OCI-LY3 (cell line): ENCODE data around the gene ASPN.

Source experiments
- H2AFZ ChIP-seq: fragments of 200-600, 300-600 bp; shearing (Covaris generic); 2 replicates; pipeline ENCODE4 v1.6.0; 2014; ENCODE audit warnings: antibody characterized with exemption, low read depth, low read length
- H3K27ac ChIP-seq: fragments of 200-600, 300-600 bp; sonication (generic); 2 replicates; pipeline ENCODE4 v1.5.1; 2014; ENCODE audit warnings: mild to moderate bottlenecking, low read length, moderate library complexity, mixed read lengths
- H3K27me3 ChIP-seq: fragments of 200-600, 300-600 bp; sonication (generic); 2 replicates; pipeline ENCODE4 v1.6.1; 2014; ENCODE audit warnings: low read depth, low read length, mixed read lengths
- H3K36me3 ChIP-seq: fragments of 200-600, 300-600 bp; sonication (generic); replicated peaks from 2 replicates; pipeline ENCODE3; 2014; ENCODE audit warnings: low read depth, low read length, mixed read lengths
- H3K4me1 ChIP-seq: fragments of 300-600, 200-600 bp; sonication (generic); 2 replicates; pipeline ENCODE4 v1.6.1; 2014; ENCODE audit warnings: low read length, mixed read lengths
- H3K4me2 ChIP-seq: fragments of 200-600, 300-600 bp; sonication (generic); 2 replicates; pipeline ENCODE4 v1.6.1; 2014; ENCODE audit warnings: low read length, mixed read lengths
- H3K4me3 ChIP-seq: fragments of 300-600, 200-600 bp; sonication (generic); 2 replicates; pipeline ENCODE4 v1.5.1; 2014; ENCODE audit warnings: antibody characterized with exemption, mild to moderate bottlenecking, low read length, moderate library complexity
- H3K79me2 ChIP-seq: fragments of 300-600, 200-600 bp; shearing (Covaris generic); 2 replicates; pipeline ENCODE4 v1.6.1; 2014; ENCODE audit warnings: mild to moderate bottlenecking, low read length, mixed read lengths
- H3K9ac ChIP-seq: fragments of 300-600, 200-600 bp; shearing (Covaris generic); 2 replicates; pipeline ENCODE4 v1.6.0; 2014; ENCODE audit warnings: mild to moderate bottlenecking, low read length, moderate library complexity
- H3K9me3 ChIP-seq: fragments of 200-600, 300-600 bp; shearing (Covaris generic); 2 replicates; pipeline ENCODE4 v1.6.1; 2014; ENCODE audit warnings: low read length, mixed read lengths; ENCODE audit not compliant: insufficient read depth
- H4K20me1 ChIP-seq: fragments of 200-600, 300-600 bp; sonication (generic); 2 replicates; pipeline ENCODE4 v1.6.1; 2016; ENCODE audit warnings: low read length, mixed read lengths; ENCODE audit not compliant: insufficient read depth
- EZH2phosphoT487 ChIP-seq: fragments of 200-600 bp; shearing (Covaris generic); IDR thresholded peaks from 2 replicates; pipeline ENCODE4 v1.6.1; 2018; ENCODE audit warnings: antibody characterized with exemption, mixed run types, low read depth
- TF ChIP-seq, protein P1 (sequence below): fragments of 200-600, 300-600 bp; sonication (generic); IDR thresholded peaks from 2 replicates; pipeline ENCODE4 v1.5.1; 2014; ENCODE audit warnings: antibody characterized with exemption, low read length, low read depth

Gene ASPN

DNA sequence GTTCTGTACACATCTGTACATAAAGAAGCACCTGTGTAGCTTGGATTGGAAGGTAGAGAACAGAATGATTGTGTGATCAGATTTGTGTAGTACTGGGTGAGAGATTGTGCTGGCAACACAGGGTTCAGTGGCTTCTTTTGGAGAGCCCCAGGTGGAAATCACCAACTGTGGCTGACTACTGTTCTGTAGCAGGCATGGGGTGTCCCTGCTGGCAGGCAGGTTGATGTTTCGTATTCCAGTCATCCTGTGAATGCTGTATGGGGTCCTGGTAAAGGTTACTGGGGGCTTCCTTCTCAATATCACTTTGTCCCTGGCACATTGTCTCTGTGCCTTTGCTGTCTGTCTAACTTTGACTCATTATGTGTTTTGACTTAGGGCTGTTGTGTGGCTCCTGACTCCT lies 5.3 kb downstream of the ASPN start:
- Histone ChIP-seq H3K9me3 (no peaks in the 10 kb centered on the region), H3K79me2 (no peaks in the 10 kb centered on the region), H3K36me3 (no peaks in the 10 kb centered on the region), H2AFZ (no peak overlapping the region), H3K4me2 (no peak overlapping the region), H3K4me3 (no peak overlapping the region), H3K4me1 (peaks cover 19% of the 10 kb centered on the region), H3K27me3 (no peaks in the 10 kb centered on the region), H3K9ac (no peak overlapping the region), H3K27ac (no peak overlapping the region), H4K20me1 (no peaks in the 10 kb centered on the region)
- no peak for TF ChIP-seq EZH2phosphoT487
- TF ChIP-seq, protein P1, sequence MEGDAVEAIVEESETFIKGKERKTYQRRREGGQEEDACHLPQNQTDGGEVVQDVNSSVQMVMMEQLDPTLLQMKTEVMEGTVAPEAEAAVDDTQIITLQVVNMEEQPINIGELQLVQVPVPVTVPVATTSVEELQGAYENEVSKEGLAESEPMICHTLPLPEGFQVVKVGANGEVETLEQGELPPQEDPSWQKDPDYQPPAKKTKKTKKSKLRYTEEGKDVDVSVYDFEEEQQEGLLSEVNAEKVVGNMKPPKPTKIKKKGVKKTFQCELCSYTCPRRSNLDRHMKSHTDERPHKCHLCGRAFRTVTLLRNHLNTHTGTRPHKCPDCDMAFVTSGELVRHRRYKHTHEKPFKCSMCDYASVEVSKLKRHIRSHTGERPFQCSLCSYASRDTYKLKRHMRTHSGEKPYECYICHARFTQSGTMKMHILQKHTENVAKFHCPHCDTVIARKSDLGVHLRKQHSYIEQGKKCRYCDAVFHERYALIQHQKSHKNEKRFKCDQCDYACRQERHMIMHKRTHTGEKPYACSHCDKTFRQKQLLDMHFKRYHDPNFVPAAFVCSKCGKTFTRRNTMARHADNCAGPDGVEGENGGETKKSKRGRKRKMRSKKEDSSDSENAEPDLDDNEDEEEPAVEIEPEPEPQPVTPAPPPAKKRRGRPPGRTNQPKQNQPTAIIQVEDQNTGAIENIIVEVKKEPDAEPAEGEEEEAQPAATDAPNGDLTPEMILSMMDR: no peak

DNA sequence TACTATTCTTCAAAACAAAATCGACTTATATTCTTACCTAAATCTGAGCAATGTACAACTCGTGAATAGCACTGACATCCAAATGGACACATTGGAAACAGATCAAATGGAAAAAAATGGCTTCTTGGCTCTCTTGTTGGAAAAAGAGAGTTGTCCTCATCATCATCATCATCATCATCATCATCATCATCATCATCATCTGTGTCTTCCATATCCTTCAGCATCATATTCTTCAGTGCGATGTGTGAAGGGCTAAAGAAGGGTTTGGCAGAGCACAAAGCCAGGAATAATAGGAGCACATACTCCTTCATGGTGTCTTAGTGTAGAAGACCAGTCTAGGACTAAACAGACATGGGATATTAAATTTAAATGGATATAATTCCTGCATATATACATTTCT lies 7.7 kb downstream of the ASPN start:
- Histone ChIP-seq H3K36me3 (no peaks in the 10 kb centered on the region), H3K27me3 (no peaks in the 10 kb centered on the region), H2AFZ (no peak overlapping the region), H3K9ac (no peak overlapping the region), H4K20me1 (no peaks in the 10 kb centered on the region), H3K27ac (no peak overlapping the region), H3K4me3 (no peak overlapping the region), H3K9me3 (no peaks in the 10 kb centered on the region), H3K4me2 (no peak overlapping the region), H3K79me2 (no peaks in the 10 kb centered on the region), H3K4me1 (peaks cover 7% of the 10 kb centered on the region)
- no peak for TF ChIP-seq EZH2phosphoT487
- TF ChIP-seq, protein P1: no peak

DNA sequence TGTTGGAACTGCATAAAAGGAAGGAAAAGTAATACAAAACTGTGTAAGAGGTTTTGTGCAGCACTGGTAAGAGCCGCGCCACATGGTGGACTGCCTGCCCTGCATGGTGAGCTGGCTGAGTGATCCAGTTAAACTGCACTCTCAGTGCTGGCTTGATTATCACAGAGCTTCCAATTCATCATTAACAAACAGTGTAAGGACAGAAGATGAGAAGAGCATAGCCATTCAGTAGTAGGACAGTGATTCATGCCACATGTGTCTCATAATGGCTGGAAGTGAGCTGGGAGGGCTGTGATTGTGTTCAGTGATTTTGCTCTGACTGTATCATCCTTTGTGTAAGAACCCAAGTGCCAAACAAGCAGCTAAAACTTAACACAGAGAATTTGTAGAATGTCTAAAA lies 14.1 kb downstream of the ASPN start:
- H3K79me2 ChIP-seq: no peaks in the 10 kb centered on the region
- H3K9ac ChIP-seq: no peak overlapping the region
- no peaks in the 10 kb centered on the region for H4K20me1 ChIP-seq
- H3K4me2 ChIP-seq: no peak overlapping the region
- H3K4me3 ChIP-seq: no peak overlapping the region
- no peaks in the 10 kb centered on the region for H3K36me3 ChIP-seq
- no peak overlapping the region for H2AFZ ChIP-seq
- no peak overlapping the region for H3K27ac ChIP-seq
- no peaks in the 10 kb centered on the region for H3K27me3 ChIP-seq
- no peaks in the 10 kb centered on the region for H3K9me3 ChIP-seq
- no peaks in the 10 kb centered on the region for H3K4me1 ChIP-seq
- TF ChIP-seq, protein P1: no peak
- TF ChIP-seq EZH2phosphoT487: no peak

DNA sequence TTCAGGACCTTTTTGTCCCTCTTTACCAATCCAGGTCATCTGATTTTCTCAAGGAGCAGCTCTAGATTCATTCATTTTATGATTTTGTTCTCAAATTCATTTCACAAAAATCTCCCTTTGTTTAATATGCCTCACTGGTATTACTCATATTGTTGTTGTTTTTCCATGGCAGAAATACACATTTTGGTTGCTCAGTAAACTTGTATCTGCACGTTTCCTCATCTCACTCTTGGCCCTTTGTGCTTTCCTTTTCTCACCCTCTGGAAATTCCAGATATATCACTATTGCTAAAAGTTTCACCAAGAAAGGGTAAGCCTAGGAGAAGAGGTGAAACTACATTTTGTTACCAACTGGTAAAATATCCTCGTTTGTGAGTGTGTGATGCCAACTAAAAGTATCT lies 14.8 kb downstream of the ASPN start:
- H3K4me1 ChIP-seq: no peaks in the 10 kb centered on the region

More for the DNA sequence above, 14.8 kb downstream of the ASPN start:
- TF ChIP-seq, protein P1: no peak
- TF ChIP-seq EZH2phosphoT487: no peak
- H3K27ac ChIP-seq: no peak overlapping the region
- H3K36me3 ChIP-seq: no peaks in the 10 kb centered on the region
- H3K9ac ChIP-seq: no peak overlapping the region
- H3K9me3 ChIP-seq: no peaks in the 10 kb centered on the region
- H2AFZ ChIP-seq: no peak overlapping the region
- no peak overlapping the region for H3K4me2 ChIP-seq
- H4K20me1 ChIP-seq: no peaks in the 10 kb centered on the region
- H3K79me2 ChIP-seq: no peaks in the 10 kb centered on the region
- H3K4me3 ChIP-seq: no peak overlapping the region
- no peaks in the 10 kb centered on the region for H3K27me3 ChIP-seq
